NCI-H2196 treated with DMSO at 0.1 percent for 48 hours (cell line): Measurements from ENCODE around the gene TRIP11.

ENCODE experiments used
- DNase-seq: peaks from one replicate; lab custom pipeline; 2025; ENCODE audit not compliant: unreplicated experiment; lab: John Stamatoyannopoulos, UW

TRIP11 gene

GRCh38 chr14:91920526-91920925 lies 119.3 kb downstream of the TRIP11 start:
- no peak for DNase-seq

GRCh38 chr14:91919814-91920213 lies 120.0 kb downstream of the TRIP11 start:
- no peak for DNase-seq

GRCh38 chr14:91918186-91918883 lies 121.5 kb downstream of the TRIP11 start:
- no peak for DNase-seq
